ENCODE data around the gene CLCN2.
A peak's percentile ranks its signal among the peaks of the same experiment; 100 is the strongest.

The CLCN2 gene

DNA sequence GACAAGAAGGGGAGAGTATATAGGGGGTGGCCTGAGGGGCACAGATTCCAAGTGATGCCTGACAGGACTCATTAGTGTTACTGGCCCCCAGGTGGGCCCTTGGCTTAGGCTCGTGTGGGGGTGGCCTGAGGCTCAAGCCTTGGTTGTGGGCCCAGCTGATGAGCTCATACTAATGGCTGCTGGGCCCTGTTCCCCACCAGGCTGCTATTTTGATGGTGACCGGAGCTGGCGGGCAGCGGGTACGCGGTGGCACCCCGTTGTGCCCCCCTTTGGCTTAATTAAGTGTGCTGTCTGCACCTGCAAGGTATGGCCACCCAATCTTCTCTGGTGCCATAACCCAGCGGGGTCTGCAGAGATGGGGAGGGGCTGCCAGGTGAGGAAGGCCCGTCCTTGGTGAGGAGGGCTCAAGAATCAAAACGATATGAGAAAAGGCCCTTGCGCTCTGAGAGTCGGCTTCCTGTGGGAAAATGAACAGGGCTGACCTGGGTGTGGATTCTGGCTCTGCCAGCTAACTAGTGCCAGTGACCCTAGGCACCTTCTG is 25.8 kb upstream of the CLCN2 start:
- Histone ChIP-seq H3K27me3 (ENCODE audit: control insufficient read depth, insufficient read depth, low read length) (peaks cover 39% of the 10 kb centered on the region), H3K36me3 (ENCODE audit: insufficient read depth, low read length) (no peaks in the 10 kb centered on the region), H3K4me1 (ENCODE audit: control insufficient read depth, insufficient read depth, low read length) (no peaks in the 10 kb centered on the region), H3K4me3 (ENCODE audit: low read length) (no peak overlapping the region), H3K4me2 (ENCODE audit: low read length) (no peak overlapping the region), H3K9ac (ENCODE audit: low read depth, low read length) (no peak overlapping the region), H3K9me3 (replicated peaks; ENCODE audit: low read length) (no peaks in the 10 kb centered on the region)

DNA sequence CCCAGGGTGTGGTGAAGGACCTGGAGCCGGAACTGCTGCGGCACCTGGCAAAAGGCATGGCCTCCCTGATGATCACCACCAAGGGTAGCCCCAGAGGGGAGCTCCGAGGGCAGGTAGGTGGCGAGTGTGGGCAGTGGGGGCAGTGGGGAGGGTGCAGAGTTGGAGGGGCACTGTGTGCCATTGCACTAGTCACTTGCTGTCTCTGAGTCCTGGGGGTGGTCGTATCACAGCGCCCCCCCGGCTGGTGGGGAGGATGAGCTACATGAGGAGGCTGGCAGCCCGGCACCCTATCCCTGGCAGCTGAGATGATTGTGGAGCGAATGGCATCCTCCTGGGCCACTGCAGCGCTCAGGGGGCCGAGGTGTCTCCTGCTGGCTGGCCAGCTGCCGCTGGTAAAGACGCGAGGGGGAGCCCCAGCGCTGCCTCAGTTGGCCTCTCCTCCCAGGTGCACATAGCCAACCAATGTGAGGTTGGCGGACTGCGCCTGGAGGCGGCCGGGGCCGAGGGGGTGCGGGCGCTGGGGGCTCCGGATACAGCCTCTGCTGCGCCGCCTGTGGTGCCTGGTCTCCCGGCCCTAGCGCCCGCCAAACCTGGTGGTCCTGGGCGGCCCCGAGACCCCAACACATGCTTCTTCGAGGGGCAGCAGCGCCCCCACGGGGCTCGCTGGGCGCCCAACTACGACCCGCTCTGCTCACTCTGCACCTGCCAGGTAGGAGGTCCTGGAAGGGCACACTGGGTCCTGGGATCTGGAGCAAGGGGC is 24.8 kb upstream of the CLCN2 start:
- Histone ChIP-seq H3K4me3 (ENCODE audit: low read length) (no peak overlapping the region), H3K9ac (ENCODE audit: low read depth, low read length) (no peak overlapping the region), H3K27me3 (ENCODE audit: control insufficient read depth, insufficient read depth, low read length) (peaks cover 41% of the 10 kb centered on the region), H3K4me1 (ENCODE audit: control insufficient read depth, insufficient read depth, low read length) (peaks cover 5% of the 10 kb centered on the region), H3K4me2 (ENCODE audit: low read length) (no peak overlapping the region), H3K9me3 (replicated peaks; ENCODE audit: low read length) (no peaks in the 10 kb centered on the region), H3K36me3 (ENCODE audit: insufficient read depth, low read length) (no peaks in the 10 kb centered on the region)

DNA sequence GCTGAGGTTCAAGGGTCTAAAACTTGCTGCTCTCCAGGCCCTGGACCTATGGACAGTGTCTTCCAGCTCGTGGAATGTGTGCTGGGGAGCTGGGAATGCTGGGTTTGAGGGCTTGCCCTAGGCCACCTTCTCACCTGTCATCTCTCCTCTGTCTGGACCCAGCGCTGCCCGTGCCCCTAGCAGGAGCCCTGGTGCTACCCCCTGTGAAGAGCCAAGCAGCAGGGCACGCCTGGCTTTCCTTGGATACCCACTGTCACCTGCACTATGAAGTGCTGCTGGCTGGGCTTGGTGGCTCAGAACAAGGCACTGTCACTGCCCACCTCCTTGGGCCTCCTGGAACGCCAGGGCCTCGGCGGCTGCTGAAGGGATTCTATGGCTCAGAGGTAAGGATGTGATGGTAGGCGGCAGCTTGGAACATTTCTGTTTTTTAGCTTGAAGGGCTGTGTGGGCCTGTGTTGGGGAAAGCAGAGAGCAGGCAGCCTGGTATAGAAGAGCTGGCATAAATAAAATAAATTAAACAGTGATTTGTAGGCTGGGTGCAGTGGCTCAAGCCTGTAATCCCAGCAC is 23.5 kb upstream of the CLCN2 start:
- H3K4me2 ChIP-seq (ENCODE audit: low read length) = no peak overlapping the region
- H3K9me3 ChIP-seq (replicated peaks; ENCODE audit: low read length) = no peaks in the 10 kb centered on the region
- peaks cover 39% of the 10 kb centered on the region for H3K27me3 ChIP-seq (ENCODE audit: control insufficient read depth, insufficient read depth, low read length)
- no peaks in the 10 kb centered on the region for H3K36me3 ChIP-seq (ENCODE audit: insufficient read depth, low read length)
- H3K4me1 ChIP-seq (ENCODE audit: control insufficient read depth, insufficient read depth, low read length) = peaks cover 14% of the 10 kb centered on the region
- no peak overlapping the region for H3K4me3 ChIP-seq (ENCODE audit: low read length)
- H3K9ac ChIP-seq (ENCODE audit: low read depth, low read length) = no peak overlapping the region

DNA sequence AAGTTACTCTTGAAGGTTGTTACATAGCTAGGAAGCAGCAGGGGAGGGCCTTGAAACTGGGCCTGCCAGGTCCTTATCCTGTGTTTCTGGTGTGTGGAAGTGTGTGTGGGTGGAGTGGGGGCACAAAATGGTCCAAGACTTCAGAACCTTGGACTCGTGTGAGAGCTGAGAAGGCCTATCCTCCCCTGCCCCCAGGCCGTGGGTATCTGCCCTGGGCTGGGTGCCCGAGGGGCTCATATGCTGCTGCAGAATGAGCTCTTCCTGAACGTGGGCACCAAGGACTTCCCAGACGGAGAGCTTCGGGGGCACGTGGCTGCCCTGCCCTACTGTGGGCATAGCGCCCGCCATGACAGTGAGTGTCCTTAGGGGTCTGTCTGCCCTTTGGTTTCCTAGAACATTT is 22.9 kb upstream of the CLCN2 start:
- no peaks in the 10 kb centered on the region for H3K36me3 ChIP-seq (ENCODE audit: insufficient read depth, low read length)
- no peaks in the 10 kb centered on the region for H3K9me3 ChIP-seq (replicated peaks; ENCODE audit: low read length)
- H3K4me1 ChIP-seq (ENCODE audit: control insufficient read depth, insufficient read depth, low read length) = peaks cover 15% of the 10 kb centered on the region
- no peak overlapping the region for H3K9ac ChIP-seq (ENCODE audit: low read depth, low read length)
- no peak overlapping the region for H3K4me2 ChIP-seq (ENCODE audit: low read length)
- H3K4me3 ChIP-seq (ENCODE audit: low read length) = no peak overlapping the region
- peaks cover 36% of the 10 kb centered on the region for H3K27me3 ChIP-seq (ENCODE audit: control insufficient read depth, insufficient read depth, low read length)

DNA sequence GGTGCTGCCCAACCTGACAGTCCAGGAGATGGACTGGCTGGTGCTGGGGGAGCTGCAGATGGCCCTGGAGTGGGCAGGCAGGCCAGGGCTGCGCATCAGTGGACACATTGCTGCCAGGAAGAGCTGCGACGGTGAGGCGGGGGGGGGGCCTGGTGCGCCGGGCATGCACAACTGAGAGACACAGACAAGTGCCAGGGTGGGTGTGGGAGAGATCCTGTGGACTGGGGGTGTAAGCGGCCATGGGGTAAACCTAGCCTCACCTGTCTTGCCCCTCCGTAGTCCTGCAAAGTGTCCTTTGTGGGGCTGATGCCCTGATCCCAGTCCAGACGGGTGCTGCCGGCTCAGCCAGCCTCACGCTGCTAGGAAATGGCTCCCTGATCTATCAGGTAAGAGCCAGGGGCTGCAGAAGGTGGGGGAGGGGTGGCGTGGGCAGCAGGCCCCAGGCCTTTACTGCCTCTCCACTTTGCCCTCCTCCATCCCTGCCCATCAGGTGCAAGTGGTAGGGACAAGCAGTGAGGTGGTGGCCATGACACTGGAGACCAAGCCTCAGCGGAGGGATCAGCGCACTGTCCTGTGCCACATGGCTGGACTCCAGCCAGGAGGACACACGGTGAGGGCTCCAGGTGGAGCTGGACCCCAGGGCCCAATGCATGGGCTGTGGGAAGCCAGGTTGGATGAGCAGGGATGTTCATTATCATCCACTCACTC is 21.8 kb upstream of the CLCN2 start:
- no peak overlapping the region for H3K9ac ChIP-seq (ENCODE audit: low read depth, low read length)
- H3K27me3 ChIP-seq (ENCODE audit: control insufficient read depth, insufficient read depth, low read length) = peaks cover 37% of the 10 kb centered on the region
- no peak overlapping the region for H3K4me3 ChIP-seq (ENCODE audit: low read length)
- no peaks in the 10 kb centered on the region for H3K9me3 ChIP-seq (replicated peaks; ENCODE audit: low read length)
- H3K4me2 ChIP-seq (ENCODE audit: low read length) = no peak overlapping the region
- H3K4me1 ChIP-seq (ENCODE audit: control insufficient read depth, insufficient read depth, low read length) = peaks cover 22% of the 10 kb centered on the region
- H3K36me3 ChIP-seq (ENCODE audit: insufficient read depth, low read length) = no peaks in the 10 kb centered on the region

DNA sequence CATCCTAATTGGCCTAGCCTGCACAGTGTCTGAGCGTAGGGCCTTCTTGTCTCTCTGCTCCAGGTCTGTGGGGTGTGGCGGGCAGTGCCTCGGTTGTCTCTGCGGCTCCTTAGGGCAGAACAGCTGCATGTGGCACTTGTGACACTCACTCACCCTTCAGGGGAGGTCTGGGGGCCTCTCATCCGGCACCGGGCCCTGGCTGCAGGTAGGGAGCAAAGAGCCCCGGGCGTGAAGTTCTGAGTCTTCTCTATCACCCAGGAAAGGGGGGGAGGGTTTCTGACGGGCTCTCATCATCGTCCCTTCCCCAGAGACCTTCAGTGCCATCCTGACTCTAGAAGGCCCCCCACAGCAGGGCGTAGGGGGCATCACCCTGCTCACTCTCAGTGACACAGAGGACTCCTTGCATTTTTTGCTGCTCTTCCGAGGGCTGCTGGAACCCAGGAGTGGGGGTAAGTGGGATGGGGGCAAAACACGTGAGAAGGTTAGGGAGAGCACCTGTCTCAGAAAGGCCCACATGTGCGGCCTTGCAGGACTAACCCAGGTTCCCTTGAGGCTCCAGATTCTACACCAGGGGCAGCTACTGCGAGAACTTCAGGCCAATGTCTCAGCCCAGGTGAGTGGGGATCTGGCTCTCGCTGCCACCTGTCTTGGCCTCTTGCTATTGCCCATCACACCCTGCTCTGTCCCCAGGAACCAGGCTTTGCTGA is 21.1 kb upstream of the CLCN2 start:
- Histone ChIP-seq H3K4me1 (ENCODE audit: control insufficient read depth, insufficient read depth, low read length) (peaks cover 22% of the 10 kb centered on the region), H3K27me3 (ENCODE audit: control insufficient read depth, insufficient read depth, low read length) (peaks cover 43% of the 10 kb centered on the region)

DNA sequence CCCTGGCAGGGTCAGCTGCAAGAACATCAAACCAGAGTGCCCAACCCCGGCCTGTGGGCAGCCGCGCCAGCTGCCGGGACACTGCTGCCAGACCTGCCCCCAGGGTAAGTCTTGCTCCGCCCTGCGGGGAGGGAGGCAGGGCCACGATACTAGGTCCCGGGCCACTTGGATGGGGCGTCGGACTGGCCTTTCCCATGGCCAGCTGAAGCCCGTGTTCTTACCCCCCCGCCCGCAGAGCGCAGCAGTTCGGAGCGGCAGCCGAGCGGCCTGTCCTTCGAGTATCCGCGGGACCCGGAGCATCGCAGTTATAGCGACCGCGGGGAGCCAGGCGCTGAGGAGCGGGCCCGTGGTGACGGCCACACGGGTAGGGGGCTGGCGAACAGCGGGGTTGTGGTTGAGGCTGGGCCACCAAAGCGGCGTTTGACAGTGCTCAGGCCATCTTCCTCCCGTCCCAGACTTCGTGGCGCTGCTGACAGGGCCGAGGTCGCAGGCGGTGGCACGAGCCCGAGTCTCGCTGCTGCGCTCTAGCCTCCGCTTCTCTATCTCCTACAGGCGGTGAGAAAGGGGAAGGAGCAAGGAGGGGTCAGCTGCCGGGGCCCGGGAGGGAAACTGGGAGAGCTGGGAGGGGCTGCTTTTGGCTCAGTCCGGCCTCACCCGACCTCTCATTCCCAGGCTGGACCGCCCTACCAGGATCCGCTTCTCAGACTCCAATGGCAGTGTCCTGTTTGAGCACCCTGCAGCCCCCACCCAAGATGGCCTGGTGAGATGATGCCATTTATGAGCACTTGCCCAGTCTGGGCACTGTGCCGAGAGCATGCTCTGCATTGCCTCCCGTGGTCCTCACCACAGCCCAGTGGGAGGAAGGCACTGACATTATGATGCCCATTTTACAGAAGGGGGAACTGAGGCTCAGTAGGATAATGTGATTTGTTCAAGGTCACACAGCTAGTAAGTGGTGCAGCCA is 20.1 kb upstream of the CLCN2 start:
- Histone ChIP-seq H3K9ac (ENCODE audit: low read depth, low read length) (no peak overlapping the region), H3K4me3 (ENCODE audit: low read length) (peak overlapping the region; percentile 65), H3K4me1 (ENCODE audit: control insufficient read depth, insufficient read depth, low read length) (peaks cover 22% of the 10 kb centered on the region)

More for the DNA sequence above, 21.1 kb upstream of the CLCN2 start:
- Histone ChIP-seq H3K4me3 (ENCODE audit: low read length) (no peak overlapping the region), H3K36me3 (ENCODE audit: insufficient read depth, low read length) (no peaks in the 10 kb centered on the region), H3K4me2 (ENCODE audit: low read length) (no peak overlapping the region), H3K9me3 (replicated peaks; ENCODE audit: low read length) (no peaks in the 10 kb centered on the region), H3K9ac (ENCODE audit: low read depth, low read length) (no peak overlapping the region)

DNA sequence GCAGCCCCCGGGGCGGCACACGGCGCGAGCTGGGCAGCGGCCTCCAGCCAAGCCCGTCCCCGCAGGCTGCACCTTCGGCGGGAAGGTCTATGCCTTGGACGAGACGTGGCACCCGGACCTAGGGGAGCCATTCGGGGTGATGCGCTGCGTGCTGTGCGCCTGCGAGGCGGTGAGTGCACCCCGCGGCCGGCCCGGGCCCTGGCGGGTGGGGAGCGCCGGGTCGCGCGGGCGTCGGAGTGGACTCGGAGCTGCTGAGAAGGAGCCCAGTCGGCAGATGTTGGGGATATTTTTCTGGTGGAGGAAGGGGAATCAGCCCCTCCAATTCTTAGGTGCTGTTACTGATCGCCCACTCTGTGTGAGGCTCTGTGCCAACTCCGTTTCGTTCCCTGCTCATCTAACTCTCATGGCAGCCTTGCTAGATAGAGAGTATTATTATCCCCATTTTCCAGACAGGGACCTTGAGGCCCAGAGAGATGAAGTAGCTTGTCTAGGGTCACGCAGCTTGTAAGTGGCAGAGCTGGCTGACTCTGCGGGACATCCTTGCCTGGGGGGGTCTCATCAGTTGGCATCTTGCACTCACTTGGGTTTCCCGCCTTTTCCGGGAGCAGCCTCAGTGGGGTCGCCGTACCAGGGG is 19.3 kb upstream of the CLCN2 start:
- H3K9ac ChIP-seq (ENCODE audit: low read depth, low read length) = no peak overlapping the region
- peak overlapping the region; percentile 65 for H3K4me3 ChIP-seq (ENCODE audit: low read length)

More for the DNA sequence above, 20.1 kb upstream of the CLCN2 start:
- peak overlapping the region; percentile 78 for H3K4me2 ChIP-seq (ENCODE audit: low read length)
- H3K9me3 ChIP-seq (replicated peaks; ENCODE audit: low read length) = no peaks in the 10 kb centered on the region
- peaks cover 42% of the 10 kb centered on the region for H3K27me3 ChIP-seq (ENCODE audit: control insufficient read depth, insufficient read depth, low read length)
- H3K36me3 ChIP-seq (ENCODE audit: insufficient read depth, low read length) = no peaks in the 10 kb centered on the region

DNA sequence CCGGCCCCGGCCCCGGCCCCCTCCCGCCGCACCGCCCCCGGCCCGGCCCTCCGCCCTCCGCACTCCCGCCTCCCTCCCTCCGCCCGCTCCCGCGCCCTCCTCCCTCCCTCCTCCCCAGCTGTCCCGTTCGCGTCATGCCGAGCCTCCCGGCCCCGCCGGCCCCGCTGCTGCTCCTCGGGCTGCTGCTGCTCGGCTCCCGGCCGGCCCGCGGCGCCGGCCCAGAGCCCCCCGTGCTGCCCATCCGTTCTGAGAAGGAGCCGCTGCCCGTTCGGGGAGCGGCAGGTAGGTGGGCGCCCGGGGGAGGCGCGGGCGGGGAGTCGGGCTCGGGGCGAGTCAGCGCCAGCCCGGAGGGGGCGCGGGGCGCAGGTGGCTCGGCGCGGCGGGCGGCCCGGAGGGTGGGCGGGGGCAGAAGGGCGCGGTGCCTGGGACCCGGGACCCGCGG is 18.8 kb upstream of the CLCN2 start:
- Histone ChIP-seq H3K4me3 (ENCODE audit: low read length) (peak overlapping the region; percentile 65), H3K27me3 (ENCODE audit: control insufficient read depth, insufficient read depth, low read length) (peaks cover 52% of the 10 kb centered on the region), H3K4me1 (ENCODE audit: control insufficient read depth, insufficient read depth, low read length) (peaks cover 22% of the 10 kb centered on the region), H3K36me3 (ENCODE audit: insufficient read depth, low read length) (no peaks in the 10 kb centered on the region), H3K9me3 (replicated peaks; ENCODE audit: low read length) (no peaks in the 10 kb centered on the region), H3K9ac (ENCODE audit: low read depth, low read length) (no peak overlapping the region), H3K4me2 (ENCODE audit: low read length) (peak overlapping the region; percentile 78)

More for the DNA sequence above, 19.3 kb upstream of the CLCN2 start:
- Histone ChIP-seq H3K36me3 (ENCODE audit: insufficient read depth, low read length) (no peaks in the 10 kb centered on the region), H3K27me3 (ENCODE audit: control insufficient read depth, insufficient read depth, low read length) (peaks cover 47% of the 10 kb centered on the region), H3K4me2 (ENCODE audit: low read length) (peak overlapping the region; percentile 78), H3K4me1 (ENCODE audit: control insufficient read depth, insufficient read depth, low read length) (peaks cover 22% of the 10 kb centered on the region), H3K9me3 (replicated peaks; ENCODE audit: low read length) (no peaks in the 10 kb centered on the region)

All from skeletal muscle satellite cell (primary cell).